NCI-H82 treated with DMSO at 0.1 percent for 48 hours (cell line): Measurements from ENCODE around the gene SCAMP1.
A peak's percentile ranks its signal among the peaks of the same experiment; 100 is the strongest.

Experiments
- DNase-seq: peaks from one replicate; lab custom pipeline; 2025; ENCODE audit not compliant: unreplicated experiment; lab: John Stamatoyannopoulos, UW

Gene SCAMP1

DNA sequence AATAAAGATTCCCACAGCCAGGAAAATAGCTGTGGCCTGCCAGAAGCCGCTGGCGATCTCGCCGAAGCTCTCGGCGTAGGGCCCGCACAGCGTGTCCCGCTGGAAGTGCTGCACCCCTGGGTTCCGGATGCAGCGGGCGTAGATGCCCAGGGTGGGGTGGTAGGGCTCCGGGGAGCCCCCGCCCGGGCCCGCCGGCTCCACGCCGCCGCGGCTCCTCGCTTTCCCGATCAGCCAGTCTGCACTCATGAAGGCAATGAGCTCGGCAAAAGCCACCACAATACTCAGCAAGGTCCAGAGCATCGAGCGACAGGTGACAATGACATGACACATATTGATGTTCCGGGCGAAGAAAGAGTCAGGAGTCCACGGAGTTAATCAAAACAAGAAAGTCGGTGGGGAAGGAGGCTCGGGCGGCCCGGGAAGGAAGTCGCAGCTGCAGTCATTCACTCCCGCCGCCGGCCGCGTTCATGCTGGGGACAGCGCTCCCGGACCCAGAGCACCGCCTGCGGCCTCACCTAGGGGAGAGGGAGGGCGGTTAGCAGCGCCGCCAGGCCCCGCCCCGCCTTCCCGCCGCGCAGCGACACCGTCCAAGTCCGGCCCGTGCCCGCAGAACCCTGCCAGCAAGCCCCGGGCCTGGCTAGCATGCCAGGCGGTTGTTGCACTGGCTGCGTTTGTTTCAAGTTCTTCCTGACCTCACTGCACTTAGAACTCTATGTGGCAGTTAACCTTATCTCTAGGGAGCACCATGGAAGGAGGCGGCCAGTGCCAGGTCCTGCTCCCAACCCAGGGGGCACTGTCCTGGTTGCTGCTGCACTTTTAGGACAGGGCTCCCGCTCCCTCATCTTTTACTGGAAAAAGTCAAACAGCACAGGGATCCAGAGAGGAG, 149.7 kb downstream of the SCAMP1 start:
- no peak for DNase-seq

DNA sequence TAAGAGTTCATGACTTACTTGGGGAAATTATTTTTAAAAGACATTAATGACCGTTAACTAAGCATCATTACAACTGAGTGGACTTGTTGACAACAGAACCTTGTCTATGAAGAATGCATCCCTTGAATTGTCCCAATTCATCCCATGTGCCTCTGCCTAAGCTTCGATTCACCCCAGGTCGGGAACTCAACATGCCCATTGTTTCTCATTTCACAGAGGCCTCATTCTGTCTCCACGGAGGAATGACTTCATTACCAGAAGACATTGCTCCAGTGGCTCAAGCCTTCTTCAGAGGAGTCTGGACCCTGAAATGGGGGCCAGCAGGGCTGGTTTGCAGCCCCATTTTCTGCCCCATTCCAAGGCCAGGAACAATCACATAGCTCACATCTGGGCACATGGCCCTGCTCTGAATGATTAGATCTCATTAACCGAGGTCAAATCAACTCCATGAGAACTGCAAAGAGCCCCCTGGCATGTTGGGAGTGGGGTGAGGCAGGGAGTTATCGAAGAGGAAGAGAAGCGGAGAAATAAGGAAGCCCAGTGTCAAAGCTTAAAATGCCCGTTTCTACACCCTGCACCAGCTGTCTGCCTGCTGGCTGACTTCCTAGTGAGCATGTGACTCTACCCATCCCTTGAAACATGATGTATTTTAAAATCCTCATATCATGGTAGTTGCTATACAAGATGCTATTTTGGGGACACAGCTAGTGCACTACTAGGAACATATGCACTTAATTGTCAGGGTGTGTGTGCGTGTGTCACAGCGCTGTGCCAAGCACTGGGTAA, 150.9 kb downstream of the SCAMP1 start:
- DNase-seq, result no peak

- no peak for DNase-seq
Measured at GRCh38 chr5:78512435-78512834, 152.0 kb downstream of the SCAMP1 start.

GRCh38 chr5:78513441-78513840, 153.0 kb downstream of the SCAMP1 start:
- no peak for DNase-seq

- DNase-seq, result no peak
Measured at GRCh38 chr5:78514427-78515330, 154.3 kb downstream of the SCAMP1 start.

- peak; percentile 38 for DNase-seq
Measured at GRCh38 chr5:78515670-78516069, 155.3 kb downstream of the SCAMP1 start.

DNA sequence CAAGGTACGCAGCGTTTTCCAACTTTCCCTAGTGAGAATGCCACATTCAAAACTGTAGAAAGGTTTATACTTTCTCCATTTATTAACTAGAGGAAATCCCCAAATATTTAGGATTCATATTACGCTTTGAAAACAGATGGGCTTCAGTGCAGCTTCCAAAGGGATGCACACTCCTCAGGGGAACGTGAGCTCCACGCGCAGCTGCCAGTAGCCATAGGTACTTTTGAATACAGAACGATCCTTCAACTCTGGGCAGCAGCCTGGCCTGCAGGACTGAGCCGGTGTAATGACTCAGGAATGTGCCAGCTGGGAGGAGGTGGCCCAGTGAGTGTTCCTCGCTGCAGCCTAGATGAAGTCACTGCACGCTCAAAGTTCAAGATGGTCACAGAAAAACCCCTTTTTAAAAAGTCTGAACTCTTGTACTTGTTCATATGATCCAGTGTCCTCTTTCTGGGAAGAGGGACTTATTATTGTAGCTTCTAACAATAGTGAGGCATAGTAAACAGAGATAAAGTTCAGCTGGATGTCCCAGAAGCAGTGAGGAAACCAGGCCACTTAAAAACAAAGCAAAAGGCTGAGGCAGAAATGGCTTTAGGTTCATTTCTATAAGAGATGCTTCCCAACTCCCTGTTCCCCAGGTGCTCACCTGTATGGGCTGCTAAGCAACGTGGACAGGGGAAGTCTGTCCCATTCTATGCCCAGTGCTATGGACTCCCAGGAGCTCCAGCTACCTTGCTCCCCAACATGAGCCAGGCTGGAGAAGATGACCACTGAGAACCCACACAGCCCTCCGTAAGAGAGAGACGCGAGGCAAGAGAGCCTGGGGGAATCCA, 158.2 kb downstream of the SCAMP1 start:
- DNase-seq, result no peak

DNA sequence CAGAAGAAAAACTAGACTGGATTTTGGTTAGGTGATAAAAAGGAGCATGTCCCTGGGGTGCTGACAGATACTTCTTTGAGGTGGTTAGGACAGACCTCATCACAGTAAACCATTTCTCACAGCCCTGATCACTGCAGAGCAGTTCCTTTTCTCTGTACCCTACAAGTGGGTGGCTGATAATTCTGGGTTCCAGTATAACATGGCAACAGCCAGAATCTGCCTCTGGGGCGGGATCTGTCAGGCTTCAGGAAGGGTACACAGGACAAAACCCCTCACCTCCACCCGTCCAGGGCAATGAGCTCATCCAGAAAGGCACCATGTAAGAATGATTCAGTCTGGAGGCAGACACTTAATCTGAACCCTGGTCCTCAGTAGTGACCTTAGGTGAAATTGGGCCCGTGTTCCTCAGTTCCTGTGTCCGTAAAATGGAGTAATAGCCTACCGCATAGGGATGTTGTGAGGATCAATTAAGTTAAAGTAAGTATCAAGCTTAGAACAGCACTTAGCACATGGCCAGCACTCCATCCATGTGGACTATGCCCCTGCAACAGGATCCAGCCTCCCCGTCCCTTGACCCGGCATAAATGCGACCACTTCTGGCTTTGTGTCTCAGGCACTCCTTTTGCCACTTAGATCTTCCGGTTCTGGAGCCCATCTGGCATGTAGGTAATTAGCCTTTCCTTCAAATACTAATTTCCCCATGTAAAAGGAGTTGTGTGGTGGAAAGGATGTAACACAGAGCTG, 159.0 kb downstream of the SCAMP1 start:
- DNase-seq, result no peak

DNA sequence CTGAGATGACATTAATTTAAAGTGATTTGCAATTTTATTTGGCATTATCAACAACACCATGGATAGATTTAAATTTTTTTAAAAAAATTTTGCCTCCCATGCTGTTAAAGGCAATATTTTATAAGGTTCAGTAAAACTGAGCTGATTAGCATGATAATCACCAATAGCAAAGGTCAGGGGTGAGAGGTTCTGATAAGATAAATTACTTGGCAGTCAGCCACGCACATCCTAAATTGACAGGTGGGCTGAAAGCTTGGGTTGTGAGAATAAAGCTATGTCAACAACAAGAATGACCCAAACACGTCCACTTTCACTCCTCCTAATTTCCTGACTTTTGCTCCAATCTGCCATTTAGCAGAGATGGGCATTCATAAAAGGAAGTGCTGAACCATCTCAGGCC, 161.0 kb downstream of the SCAMP1 start:
- DNase-seq, result no peak

DNA sequence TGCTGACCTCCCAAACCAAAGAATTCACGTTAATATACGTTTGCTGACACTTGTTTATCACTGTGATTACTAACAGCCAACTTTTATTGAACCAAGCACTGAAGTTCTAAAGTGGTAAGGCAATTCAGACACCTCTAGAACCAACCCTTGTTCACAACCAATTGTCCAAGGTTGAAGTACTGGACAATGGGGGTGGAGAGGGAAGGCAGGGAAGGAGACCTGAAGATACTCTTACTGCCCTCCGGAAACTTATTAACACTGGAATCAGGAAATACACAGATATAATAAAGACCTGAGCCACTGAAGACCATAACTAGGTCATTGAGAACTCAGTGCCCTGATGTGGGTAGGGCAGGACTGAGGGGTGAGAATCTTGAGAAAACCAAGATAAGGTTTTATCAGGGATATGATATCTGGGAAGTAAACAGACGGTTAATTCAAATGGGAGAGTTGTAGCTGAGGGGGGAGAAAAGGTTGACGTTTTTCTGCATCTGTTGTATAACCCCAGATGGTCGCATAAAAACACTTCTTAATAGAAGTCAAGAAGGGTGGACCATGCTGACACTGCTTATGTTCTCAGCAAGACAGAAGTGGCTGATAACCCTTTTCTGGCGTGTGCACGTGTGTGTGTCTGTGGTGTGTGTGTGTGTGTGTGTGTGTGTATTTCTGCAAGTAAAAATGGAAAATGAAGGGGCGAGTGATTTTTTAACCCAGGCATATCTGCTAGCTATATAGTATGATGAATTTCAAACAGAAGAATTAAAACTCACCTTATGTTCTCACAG, 162.3 kb downstream of the SCAMP1 start:
- DNase-seq, result no peak

GRCh38 chr5:78523314-78524193, 163.1 kb downstream of the SCAMP1 start:
- no peak for DNase-seq

- DNase-seq, result no peak
Measured at GRCh38 chr5:78526049-78526525, 165.7 kb downstream of the SCAMP1 start.

DNA sequence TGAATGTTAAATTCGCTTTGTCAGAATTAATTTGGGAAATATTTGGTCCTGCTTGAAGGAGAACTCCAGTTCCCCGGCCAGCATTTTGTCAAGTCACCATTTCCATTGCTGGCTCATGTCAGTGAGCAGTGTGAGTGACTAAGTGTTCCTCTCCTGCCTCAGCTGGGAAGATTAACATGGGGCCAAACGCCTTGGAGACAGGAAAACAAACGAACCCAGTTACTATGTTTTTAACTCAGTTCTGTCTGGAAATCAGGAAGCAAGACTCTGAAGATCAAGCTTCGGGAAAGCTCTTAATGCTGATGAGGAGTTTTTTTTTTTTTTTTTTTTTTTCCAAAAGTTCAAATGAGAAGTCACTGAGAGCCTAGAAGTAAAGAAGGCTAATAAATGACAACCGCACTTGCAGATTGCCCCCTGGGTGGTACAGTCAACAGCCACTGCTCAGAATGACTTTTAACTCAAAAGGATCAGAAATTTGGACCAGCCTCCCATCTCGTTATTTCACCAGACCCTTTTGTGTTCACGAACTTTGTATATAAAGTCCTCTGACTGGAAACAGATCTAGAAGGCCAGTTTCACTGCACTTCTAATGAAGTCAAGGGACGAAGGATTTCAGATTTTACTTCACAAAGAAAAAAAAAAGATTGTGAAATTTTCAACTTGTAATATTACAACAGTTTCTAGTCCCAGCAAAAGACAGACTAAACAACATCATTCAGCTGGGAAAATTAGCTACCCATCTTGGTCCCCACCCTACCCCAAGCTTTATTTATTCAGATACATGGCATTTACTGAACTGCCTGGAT, 166.8 kb downstream of the SCAMP1 start:
- DNase-seq, result no peak

GRCh38 chr5:78527925-78528324, 167.5 kb downstream of the SCAMP1 start:
- no peak for DNase-seq
